Liver (tissue), 9 donors: Measurements from ENCODE around the gene SLC2A9. TPM values are rescaled to one million over a fixed set of nuclear protein-coding genes. Genes with fewer than 3 reads are reported as not detected.
A peak's percentile ranks its signal among the peaks of the same experiment; 100 is the strongest.

ENCODE experiments used
- DNase-seq: peaks from one replicate; pipeline ENCODE4 v3.0.0-alpha.2; 2017; ENCODE audit warnings: low spot score
- H3K27ac ChIP-seq, 2 donors: one replicate each; pipeline ENCODE4 v1.7.0; 2013; ENCODE audit warnings: inconsistent platforms in 2 of 2, low read length in 2 of 2, control low read depth in 1 of 2, low read depth in 1 of 2, mild to moderate bottlenecking in 1 of 2
- H3K27me3 ChIP-seq, 4 donors: one replicate each; pipeline versions ENCODE4 v1.6.1 to v1.7.0; 2013; ENCODE audit warnings: low read length in 3 of 4, inconsistent platforms in 1 of 4, mild to moderate bottlenecking in 1 of 4, moderate library complexity in 1 of 4; ENCODE audit not compliant: control insufficient read depth in 4 of 4, insufficient read depth in 4 of 4
- H3K36me3 ChIP-seq, 4 donors: one replicate each; pipeline versions ENCODE4 v1.6.1 to v1.7.0; 2013; ENCODE audit warnings: low read length in 3 of 4, mild to moderate bottlenecking in 3 of 4, low read depth in 1 of 4, moderate library complexity in 1 of 4; ENCODE audit not compliant: control insufficient read depth in 4 of 4, insufficient read depth in 3 of 4
- H3K4me1 ChIP-seq, 4 donors: one replicate each; pipeline versions ENCODE4 v1.6.1 to v1.7.0; 2013; ENCODE audit warnings: low read length in 3 of 4, mild to moderate bottlenecking in 3 of 4, moderate library complexity in 1 of 4; ENCODE audit not compliant: control insufficient read depth in 4 of 4, insufficient read depth in 4 of 4
- H3K4me3 ChIP-seq, 3 donors: one replicate each; pipeline versions ENCODE4 v1.6.1 to v1.7.0; 2013; ENCODE audit warnings: low read length in 3 of 3, control low read depth in 1 of 3, low read depth in 1 of 3, mild to moderate bottlenecking in 1 of 3
- H3K9ac ChIP-seq, 2 donors: one replicate each; pipeline ENCODE4 v1.7.0; 2013; ENCODE audit warnings: low read length in 2 of 2, mild to moderate bottlenecking in 2 of 2, moderate library complexity in 2 of 2, control low read depth in 1 of 2, low read depth in 1 of 2
- H3K9me3 ChIP-seq, 4 donors: one replicate each; pipeline versions ENCODE4 v1.6.1 to v1.7.0; 2013; ENCODE audit warnings: low read length in 3 of 4; ENCODE audit not compliant: control insufficient read depth in 4 of 4
- EGR1 ChIP-seq, 2 donors: IDR thresholded peaks; 2 replicates each; pipeline ENCODE4 v1.6.1; 2016 to 2018; ENCODE audit warnings: antibody characterized with exemption in 2 of 2, low read depth in 2 of 2
- FOXA1 ChIP-seq: IDR thresholded peaks from 2 replicates; pipeline ENCODE4 v1.6.1; 2016; ENCODE audit warnings: antibody characterized with exemption
- FOXA2 ChIP-seq: IDR thresholded peaks from 2 replicates; pipeline ENCODE4 v1.6.1; 2016; ENCODE audit warnings: antibody characterized with exemption
- GABPA ChIP-seq, 2 donors: IDR thresholded peaks in 1 of 2; conservative IDR thresholded peaks in 1 of 2; 2 replicates each; pipeline ENCODE4 v1.6.1; 2016; ENCODE audit warnings: antibody characterized with exemption in 2 of 2, mild to moderate bottlenecking in 1 of 2, moderate library complexity in 1 of 2
- HNF4G ChIP-seq: IDR thresholded peaks from 2 replicates; pipeline ENCODE4 v1.6.1; 2016; ENCODE audit warnings: antibody characterized with exemption
- JUND ChIP-seq, 2 donors: IDR thresholded peaks; 2 replicates each; pipeline ENCODE4 v1.6.1; 2016; ENCODE audit warnings: antibody characterized with exemption in 2 of 2
- NR2F2 ChIP-seq: IDR thresholded peaks from 2 replicates; pipeline ENCODE4 v1.6.1; 2016; ENCODE audit warnings: antibody characterized with exemption
- REST ChIP-seq: IDR thresholded peaks from 2 replicates; pipeline ENCODE4 v1.6.1; 2016; ENCODE audit warnings: antibody characterized with exemption, mild to moderate bottlenecking
- SP1 ChIP-seq: IDR thresholded peaks from 2 replicates; pipeline ENCODE4 v1.6.1; 2018; ENCODE audit warnings: antibody characterized with exemption, mild to moderate bottlenecking
- WGBS: extraction: QIAGEN DNeasy Blood & Tissue Kit; methylation state at CpG from one replicate; pipeline ENCODE4 v1.1.7; 2013; 5-methylcytosine and 5-hydroxymethylcytosine counted together
- polyA plus RNA-seq, 2 donors: library from polyadenylated mRNA; stranded (reverse) in 1 of 2; unstranded in 1 of 2; fragments of 200-250 nt in 1 of 2; fragments of >200 nt in 1 of 2; fragmentation: Nextera tagmentation in 1 of 2; extraction: Ambion mirVana in 1 of 2; gene quantifications; one replicate each; pipeline versions ENCODE4 v1.2.1 to v1.2.3, GENCODE V29; 2013 to 2015
- total RNA-seq, 2 donors: library from RNA; depleted of rRNA; stranded (reverse); fragments of >200 nt; gene quantifications; one replicate each; pipeline ENCODE4 v1.2.3, GENCODE V29; 2014
- TF ChIP-seq, protein P1 (sequence below): fragments of 150-350 bp; IDR thresholded peaks from 2 replicates; pipeline ENCODE4 v1.5.1; 2017; ENCODE audit warnings: improper control_type of control experiment, low read depth, low read length; ENCODE audit not compliant: missing input control
- TF ChIP-seq, protein P2 (sequence below): IDR thresholded peaks from 2 replicates; pipeline ENCODE4 v1.6.1; 2016; ENCODE audit warnings: antibody characterized with exemption
- TF ChIP-seq, protein P3 (sequence below): IDR thresholded peaks from 2 replicates; pipeline ENCODE4 v1.6.1; 2016; ENCODE audit warnings: antibody characterized with exemption
- donor health status: healthy.
- donor health status: healthy.
- donor health status: healthy.
- donor health status: healthy.
- donor health status: healthy.

The SLC2A9 gene
- total and polyA plus RNA-seq, 4 donors = 6.2 to 49.0 (median 21.6) TPM

DNA sequence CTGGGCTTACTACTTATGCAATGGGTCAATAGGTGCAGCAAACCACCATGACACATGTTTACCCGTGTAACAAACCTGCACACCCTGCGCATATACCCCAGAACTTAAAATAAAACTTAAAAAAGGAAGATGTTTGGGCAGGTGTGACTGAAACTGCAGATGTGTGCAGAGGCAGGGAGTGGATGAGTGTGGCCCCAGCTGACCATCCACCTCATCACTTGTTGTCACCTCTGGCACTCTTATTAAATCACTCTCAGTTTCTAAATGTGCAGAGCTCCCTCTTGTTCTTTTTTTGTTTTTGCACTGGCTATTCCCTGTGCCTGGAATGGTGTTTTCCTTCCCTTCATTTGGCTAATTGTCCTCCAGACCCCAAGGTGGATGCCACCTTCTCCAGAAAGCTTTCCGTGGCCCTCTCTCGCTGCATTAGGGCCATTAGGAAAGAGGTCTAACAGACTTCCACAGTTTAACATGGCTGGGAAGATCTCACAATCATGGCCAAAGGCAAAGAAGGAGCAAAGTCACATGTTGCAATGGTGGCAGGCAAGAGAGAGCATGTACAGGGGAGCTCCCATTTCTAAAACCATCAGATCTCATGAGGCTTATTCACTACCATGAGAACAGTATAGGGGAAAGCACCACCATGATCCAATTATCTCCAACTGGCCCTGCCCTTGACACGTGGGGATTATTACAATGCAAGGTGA is 58.5 kb downstream of the SLC2A9 start:
- peaks cover 0 to 1% (median 0%) of the 10 kb centered on the region in 4 donors for H3K36me3 ChIP-seq
- WGBS = 89% methylated on average over 5 of the region's 5 CpGs

DNA sequence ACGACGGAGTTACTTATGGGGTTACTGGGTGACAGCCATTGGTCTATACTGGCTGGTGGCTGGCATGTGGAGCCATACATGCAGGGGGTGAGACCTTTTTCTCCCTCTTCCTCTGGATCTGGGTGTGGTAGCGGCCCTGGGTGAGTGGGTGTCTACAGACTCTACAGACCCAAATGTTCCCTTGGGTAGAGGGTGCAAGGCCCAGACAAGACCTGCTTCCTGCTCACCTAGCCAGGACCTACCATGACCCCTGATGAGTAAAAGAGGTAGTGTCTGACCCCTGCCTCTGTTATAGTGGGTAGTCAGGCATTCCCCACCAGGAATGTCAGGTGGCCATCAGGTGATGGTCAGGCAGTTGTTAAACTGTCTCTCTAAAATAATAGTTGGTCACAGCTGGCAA is 66.8 kb downstream of the SLC2A9 start:
- no peak overlapping the region for H3K9ac ChIP-seq
- H3K27me3 ChIP-seq = no peaks in the 10 kb centered on the region
- H3K4me1 ChIP-seq = no peaks in the 10 kb centered on the region
- H3K4me3 ChIP-seq = no peak overlapping the region
- peaks cover 0 to 2% (median 0%) of the 10 kb centered on the region in 4 donors for H3K9me3 ChIP-seq
- TF ChIP-seq HNF4G (no peak), GABPA (IDR thresholded peaks at IDR 0.05 in 1 of 2, conservative IDR thresholded peaks at IDR 0.05 in 1 of 2) (no peak), NR2F2 (no peak), EGR1 (IDR thresholded peaks at IDR 0.05; ENCODE audit: low read depth in 2 of 2) (no peak), SP1 (no peak)
- DNase-seq = no peak
- 81% methylated on average over 3 of the region's 3 CpGs for WGBS
- no peaks in the 10 kb centered on the region for H3K36me3 ChIP-seq
- no peak overlapping the region for H3K27ac ChIP-seq

More for the DNA sequence above, 58.5 kb downstream of the SLC2A9 start:
- H3K27ac ChIP-seq = no peak overlapping the region
- DNase-seq = peak; percentile 14
- H3K4me3 ChIP-seq = no peak overlapping the region
- peaks cover 0 to 2% (median 0%) of the 10 kb centered on the region in 4 donors for H3K9me3 ChIP-seq
- TF ChIP-seq, protein P1, sequence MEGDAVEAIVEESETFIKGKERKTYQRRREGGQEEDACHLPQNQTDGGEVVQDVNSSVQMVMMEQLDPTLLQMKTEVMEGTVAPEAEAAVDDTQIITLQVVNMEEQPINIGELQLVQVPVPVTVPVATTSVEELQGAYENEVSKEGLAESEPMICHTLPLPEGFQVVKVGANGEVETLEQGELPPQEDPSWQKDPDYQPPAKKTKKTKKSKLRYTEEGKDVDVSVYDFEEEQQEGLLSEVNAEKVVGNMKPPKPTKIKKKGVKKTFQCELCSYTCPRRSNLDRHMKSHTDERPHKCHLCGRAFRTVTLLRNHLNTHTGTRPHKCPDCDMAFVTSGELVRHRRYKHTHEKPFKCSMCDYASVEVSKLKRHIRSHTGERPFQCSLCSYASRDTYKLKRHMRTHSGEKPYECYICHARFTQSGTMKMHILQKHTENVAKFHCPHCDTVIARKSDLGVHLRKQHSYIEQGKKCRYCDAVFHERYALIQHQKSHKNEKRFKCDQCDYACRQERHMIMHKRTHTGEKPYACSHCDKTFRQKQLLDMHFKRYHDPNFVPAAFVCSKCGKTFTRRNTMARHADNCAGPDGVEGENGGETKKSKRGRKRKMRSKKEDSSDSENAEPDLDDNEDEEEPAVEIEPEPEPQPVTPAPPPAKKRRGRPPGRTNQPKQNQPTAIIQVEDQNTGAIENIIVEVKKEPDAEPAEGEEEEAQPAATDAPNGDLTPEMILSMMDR = no peak
- TF ChIP-seq FOXA2 = no peak
- TF ChIP-seq, protein P2, sequence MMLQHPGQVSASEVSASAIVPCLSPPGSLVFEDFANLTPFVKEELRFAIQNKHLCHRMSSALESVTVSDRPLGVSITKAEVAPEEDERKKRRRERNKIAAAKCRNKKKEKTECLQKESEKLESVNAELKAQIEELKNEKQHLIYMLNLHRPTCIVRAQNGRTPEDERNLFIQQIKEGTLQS = no peak
- no peak for TF ChIP-seq NR2F2
- TF ChIP-seq FOXA1 = no peak
- no peak for TF ChIP-seq REST
- no peak for TF ChIP-seq SP1
- TF ChIP-seq, protein P3, sequence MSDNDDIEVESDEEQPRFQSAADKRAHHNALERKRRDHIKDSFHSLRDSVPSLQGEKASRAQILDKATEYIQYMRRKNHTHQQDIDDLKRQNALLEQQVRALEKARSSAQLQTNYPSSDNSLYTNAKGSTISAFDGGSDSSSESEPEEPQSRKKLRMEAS = no peak
- TF ChIP-seq EGR1 (IDR thresholded peaks at IDR 0.05; ENCODE audit: low read depth in 2 of 2) = no peak
- TF ChIP-seq GABPA (IDR thresholded peaks at IDR 0.05 in 1 of 2, conservative IDR thresholded peaks at IDR 0.05 in 1 of 2) = no peak
- no peak for TF ChIP-seq JUND (IDR thresholded peaks at IDR 0.05)
- H3K9ac ChIP-seq = no peak overlapping the region
- peaks cover 0 to 4% (median 0%) of the 10 kb centered on the region in 4 donors for H3K4me1 ChIP-seq
- H3K27me3 ChIP-seq = no peaks in the 10 kb centered on the region
